Coronary artery (tissue), 2 donors: ENCODE measurements around the gene ANO10.

ENCODE experiments used
- DNase-seq: peaks from one replicate; pipeline ENCODE4 v3.0.0-alpha.2; 2017; ENCODE audit warnings: low spot score
- H3K27ac ChIP-seq, 2 donors: fragments of 200-600 bp; sonication (generic); one replicate each; pipeline ENCODE4 v1.5.1; 2016 to 2019
- H3K4me3 ChIP-seq: fragments of 200-600 bp; sonication (generic); 2 replicates; pipeline ENCODE4 v1.5.1; 2016; ENCODE audit warnings: mild to moderate bottlenecking, moderate library complexity
- TF ChIP-seq, protein P1 (sequence below): fragments of 200-600 bp; sonication (generic); IDR thresholded peaks from one replicate; pipeline ENCODE4 v1.5.1; 2019; ENCODE audit warnings: antibody characterized with exemption

The ANO10 gene

GRCh38 chr3:43537225-43537624, 84.6 kb downstream of the ANO10 start:
- TF ChIP-seq, protein P1, sequence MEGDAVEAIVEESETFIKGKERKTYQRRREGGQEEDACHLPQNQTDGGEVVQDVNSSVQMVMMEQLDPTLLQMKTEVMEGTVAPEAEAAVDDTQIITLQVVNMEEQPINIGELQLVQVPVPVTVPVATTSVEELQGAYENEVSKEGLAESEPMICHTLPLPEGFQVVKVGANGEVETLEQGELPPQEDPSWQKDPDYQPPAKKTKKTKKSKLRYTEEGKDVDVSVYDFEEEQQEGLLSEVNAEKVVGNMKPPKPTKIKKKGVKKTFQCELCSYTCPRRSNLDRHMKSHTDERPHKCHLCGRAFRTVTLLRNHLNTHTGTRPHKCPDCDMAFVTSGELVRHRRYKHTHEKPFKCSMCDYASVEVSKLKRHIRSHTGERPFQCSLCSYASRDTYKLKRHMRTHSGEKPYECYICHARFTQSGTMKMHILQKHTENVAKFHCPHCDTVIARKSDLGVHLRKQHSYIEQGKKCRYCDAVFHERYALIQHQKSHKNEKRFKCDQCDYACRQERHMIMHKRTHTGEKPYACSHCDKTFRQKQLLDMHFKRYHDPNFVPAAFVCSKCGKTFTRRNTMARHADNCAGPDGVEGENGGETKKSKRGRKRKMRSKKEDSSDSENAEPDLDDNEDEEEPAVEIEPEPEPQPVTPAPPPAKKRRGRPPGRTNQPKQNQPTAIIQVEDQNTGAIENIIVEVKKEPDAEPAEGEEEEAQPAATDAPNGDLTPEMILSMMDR, result no peak
- no peak for DNase-seq
- no peak overlapping the region for H3K27ac ChIP-seq
- no peak overlapping the region for H3K4me3 ChIP-seq

GRCh38 chr3:43534675-43535074, 87.1 kb downstream of the ANO10 start:
- no peak for DNase-seq
- Histone ChIP-seq H3K27ac (no peak overlapping the region), H3K4me3 (no peak overlapping the region)
- TF ChIP-seq, protein P1, result no peak

GRCh38 chr3:43533009-43533408, 88.8 kb downstream of the ANO10 start:
- Histone ChIP-seq H3K27ac (no peak overlapping the region), H3K4me3 (no peak overlapping the region)
- DNase-seq, result no peak
- TF ChIP-seq, protein P1, result no peak

- DNase-seq, result no peak
- TF ChIP-seq, protein P1, result no peak
- Histone ChIP-seq H3K27ac (no peak overlapping the region), H3K4me3 (no peak overlapping the region)
Measured at GRCh38 chr3:43531835-43532234, 90.0 kb downstream of the ANO10 start.

- no peak for DNase-seq
- TF ChIP-seq, protein P1, result no peak
- H3K4me3 ChIP-seq, result no peak overlapping the region
- H3K27ac ChIP-seq, result no peak overlapping the region
Measured at GRCh38 chr3:43528498-43529099, 93.2 kb downstream of the ANO10 start.

GRCh38 chr3:43526956-43527355, 94.9 kb downstream of the ANO10 start:
- no peak overlapping the region for H3K4me3 ChIP-seq
- DNase-seq, result no peak
- TF ChIP-seq, protein P1, result no peak
- no peak overlapping the region for H3K27ac ChIP-seq

DNA sequence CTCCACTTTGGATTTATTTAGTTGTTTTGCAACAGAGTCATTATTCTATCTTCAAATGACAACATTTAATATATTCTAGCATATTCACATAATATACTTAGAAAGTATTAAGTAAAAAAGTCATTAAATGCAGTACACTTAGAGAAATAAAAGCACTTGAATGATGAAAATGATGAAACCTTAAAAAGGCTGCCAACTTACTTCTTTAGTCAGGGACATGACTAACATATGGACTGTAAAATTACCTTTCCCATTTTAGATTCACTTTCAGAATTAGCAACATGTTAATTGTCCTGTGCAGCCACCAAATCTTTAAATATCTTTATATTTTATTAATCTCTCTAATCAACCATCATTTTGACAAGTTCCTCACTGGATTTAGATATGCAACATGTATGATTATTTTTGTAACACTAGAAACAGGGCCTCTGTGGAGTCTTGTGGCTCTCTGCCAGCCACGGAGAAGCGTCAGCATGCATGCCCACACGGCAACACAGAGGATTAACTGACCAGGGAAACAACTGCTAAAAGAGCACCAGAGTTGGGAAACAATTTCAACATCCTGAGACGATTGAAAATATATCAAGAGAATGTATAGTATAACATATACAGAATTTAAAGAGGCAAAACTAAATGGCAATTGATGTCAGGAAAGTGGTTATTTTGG, 95.7 kb downstream of the ANO10 start:
- TF ChIP-seq, protein P1, result no peak
- no peak for DNase-seq
- H3K4me3 ChIP-seq, result no peak overlapping the region
- no peak overlapping the region for H3K27ac ChIP-seq
